Fibroblast of skin of back (primary cell): ENCODE data around the gene BRME1.
"Not testable (repeated sequence)": the region's sequence is repeated elsewhere in the genome, so short reads cannot be mapped to it uniquely, and the experiment has no call there.

Experiments used
- DNase-seq: peaks from one replicate; pipeline ENCODE4 v3.0.0-alpha.2; 2013

BRME1 gene

GRCh38 chr19:13926010-13926409, 20.1 kb upstream of the BRME1 start:
- DNase-seq: no peak

DNA sequence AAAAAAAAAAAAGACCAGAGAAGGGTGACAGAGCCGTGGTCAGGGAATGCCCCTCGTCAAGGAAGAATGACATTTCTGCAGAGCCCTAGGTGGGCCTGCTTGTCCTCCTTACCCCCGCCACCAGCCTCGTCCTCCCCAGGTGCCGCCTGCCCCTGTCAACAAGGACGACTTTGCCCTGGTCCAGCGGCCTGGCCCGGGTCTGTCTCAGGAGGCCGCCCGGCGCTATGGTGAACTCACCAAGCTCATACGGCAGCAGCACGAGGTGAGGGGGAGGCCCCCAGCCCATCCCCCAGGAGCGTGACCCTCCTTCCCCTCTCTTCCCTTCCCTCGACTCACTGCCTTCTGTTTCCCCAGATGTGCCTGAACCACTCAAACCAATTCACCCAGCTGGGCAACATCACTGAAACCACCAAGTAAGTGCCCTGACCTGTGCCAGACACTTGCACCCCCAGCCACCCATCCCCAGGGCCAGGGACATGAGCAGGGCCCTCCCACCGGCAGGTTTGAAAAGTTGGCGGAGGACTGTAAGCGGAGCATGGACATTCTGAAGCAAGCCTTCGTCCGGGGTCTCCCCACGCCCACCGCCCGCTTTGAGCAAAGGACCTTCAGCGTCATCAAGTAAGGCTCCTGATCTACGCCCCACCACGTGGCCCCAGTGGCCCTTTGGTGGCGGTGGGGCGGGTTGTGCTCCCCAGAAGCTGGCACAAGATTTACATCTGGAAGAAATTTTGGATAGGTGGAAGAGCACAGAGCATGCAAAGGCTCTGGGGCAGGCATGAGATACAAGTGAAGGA, 17.5 kb upstream of the BRME1 start:
- no peak for DNase-seq

DNA sequence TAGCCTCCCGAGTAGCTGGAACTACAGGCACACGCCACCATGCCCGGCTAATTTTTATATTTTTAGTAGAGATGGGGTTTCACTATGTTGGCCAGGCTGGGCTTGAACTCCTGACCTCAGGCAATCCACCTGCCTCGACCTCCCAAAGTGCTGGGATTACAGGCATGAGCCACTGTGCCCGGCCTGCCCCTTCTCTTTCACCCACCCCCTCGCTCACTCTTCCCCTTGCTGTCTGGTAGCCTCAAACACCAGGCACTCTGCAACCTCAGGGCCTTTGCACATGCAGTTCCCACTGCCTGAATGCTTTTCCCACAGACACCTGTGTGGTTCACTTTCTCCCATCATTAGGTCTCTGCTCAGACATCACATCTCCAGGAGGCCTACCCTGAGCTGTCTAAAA, 16.2 kb upstream of the BRME1 start:
- DNase-seq: not testable (repeated sequence)

GRCh38 chr19:13920940-13921747, 15.2 kb upstream of the BRME1 start:
- peak; percentile 72 for DNase-seq

GRCh38 chr19:13920524-13920923, 14.6 kb upstream of the BRME1 start:
- DNase-seq: no peak

GRCh38 chr19:13918726-13919411, 13.0 kb upstream of the BRME1 start:
- no peak for DNase-seq

DNA sequence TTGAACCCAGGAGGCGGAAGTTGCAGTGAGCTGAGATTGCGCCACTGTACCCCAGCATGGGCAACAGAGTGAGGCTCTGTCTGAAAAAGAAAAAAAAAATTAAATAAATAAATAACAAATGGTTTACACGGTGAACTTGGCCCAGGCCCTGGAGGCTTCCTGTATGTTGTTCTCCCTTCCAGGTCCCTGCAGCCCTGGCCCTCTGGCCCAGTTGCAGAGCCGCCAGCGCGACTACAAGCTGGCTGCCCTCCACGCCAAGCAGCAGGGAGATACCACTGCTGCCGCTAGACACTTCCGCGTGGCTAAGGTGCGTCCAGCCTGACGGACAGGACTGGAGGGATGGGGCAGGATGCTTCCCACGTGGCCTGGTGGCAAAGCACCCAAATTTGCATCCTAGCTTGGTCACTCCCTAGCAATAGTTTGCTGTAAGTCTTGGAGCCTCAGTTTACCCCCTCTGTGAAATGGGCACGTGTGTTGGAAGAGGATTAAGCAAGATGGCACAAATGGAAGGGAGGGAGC, 12.0 kb upstream of the BRME1 start:
- DNase-seq: no peak

- no peak for DNase-seq
These were observed 8.9 kb upstream of the BRME1 start for GRCh38 chr19:13914777-13915176.

DNA sequence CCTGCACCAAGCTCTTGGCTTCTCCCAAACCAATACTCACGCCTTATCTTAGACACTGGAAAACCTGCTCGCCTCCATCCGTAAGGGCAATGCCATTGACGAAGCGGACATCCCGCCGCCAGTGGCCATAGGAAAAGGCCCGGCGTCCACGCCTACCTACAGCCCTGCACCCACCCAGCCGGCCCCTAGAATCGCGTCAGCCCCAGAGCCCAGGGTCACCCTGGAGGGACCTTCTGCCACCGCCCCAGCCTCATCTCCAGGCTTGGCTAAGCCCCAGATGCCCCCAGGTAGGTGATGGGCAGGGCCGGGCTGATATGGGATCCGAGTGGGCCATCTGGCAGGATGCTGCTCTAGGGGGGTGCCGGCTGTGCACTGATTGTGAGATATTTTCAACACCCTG, 7.4 kb upstream of the BRME1 start:
- DNase-seq: no peak

GRCh38 chr19:13909430-13909829, 3.5 kb upstream of the BRME1 start:
- no peak for DNase-seq

DNA sequence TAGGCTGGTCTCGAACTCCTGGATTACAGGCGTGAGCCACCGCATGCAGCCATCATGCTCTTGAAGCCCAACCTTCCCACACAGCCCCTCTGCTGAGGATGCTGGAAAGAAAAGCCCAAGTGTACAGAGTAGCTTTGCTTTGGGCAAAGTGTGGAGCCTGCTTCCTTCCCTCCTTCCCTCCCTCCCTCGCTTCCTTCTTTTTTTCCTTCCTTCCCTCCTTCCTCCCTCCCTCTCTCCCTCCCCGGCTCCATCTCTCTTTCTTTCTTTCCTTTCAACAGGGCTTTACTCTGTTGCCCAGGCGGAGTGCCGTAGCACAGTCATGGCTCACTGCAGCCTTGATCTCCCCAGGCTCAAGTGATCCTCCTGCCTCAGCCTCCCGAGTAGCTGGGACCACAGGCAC, 2.8 kb upstream of the BRME1 start:
- no peak for DNase-seq

DNA sequence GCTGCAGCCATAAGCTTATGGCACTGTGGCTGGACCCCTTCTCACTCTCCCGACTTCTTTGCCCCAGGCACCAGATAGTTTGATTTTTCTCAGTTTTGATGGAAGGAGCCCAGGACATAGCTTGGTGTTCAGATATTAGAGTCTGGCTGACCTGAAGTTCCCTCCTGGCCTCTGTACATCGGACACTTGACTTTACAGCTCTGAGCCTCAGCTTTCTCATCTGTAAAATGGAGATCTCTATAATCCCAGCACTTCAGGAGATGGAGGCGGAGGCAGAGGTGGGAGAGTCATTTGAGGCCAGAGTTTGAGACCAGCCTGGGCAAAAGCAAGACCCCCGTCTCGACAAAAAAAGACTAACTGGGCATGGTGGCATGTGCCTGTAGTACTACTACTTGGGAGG, 993 bp upstream of the BRME1 start:
- no peak for DNase-seq

- DNase-seq: no peak
These were observed 596 bp upstream of the BRME1 start for GRCh38 chr19:13906521-13906904.

- peak; percentile 9 for DNase-seq
These were observed 2.8 kb downstream of the BRME1 start for GRCh38 chr19:13902993-13903555.

DNA sequence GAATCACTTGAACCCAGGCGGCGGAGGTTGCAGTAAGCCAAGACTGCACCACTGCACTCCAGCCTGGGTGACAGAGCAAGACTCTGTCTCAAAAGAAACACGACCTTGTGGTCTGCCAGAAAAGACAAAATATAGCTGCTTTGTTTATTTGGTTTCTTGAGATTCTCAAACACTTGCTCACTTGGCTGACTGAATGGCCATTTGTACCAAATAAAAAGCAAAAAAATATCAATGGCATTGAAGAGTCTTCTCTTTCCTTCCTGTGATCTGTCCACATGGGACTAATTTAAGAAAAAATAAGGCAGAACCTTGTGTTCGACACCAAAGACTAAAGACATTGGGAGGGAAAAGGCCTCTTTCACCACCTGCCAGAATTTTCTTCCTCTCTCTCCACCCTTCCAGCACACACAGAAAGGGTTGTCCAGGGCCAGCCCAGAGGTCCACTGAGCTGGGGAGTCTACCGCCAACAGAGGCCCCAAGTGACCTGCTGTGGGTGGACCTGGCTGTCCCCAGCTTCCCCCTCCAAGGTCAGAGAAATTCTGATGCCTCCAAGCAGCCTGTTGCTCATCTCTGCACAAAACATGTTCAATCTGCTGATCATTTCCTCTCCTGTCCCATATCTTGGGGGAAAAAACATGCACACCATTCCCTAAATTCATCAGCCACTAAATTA, 5.9 kb downstream of the BRME1 start:
- DNase-seq: peak; percentile 19

GRCh38 chr19:13899393-13899792, 6.5 kb downstream of the BRME1 start:
- DNase-seq: no peak

GRCh38 chr19:13896227-13896626, 9.7 kb downstream of the BRME1 start:
- DNase-seq: no peak

- no peak for DNase-seq
These were observed 11.4 kb downstream of the BRME1 start for GRCh38 chr19:13894552-13894951.

GRCh38 chr19:13892870-13893269, 13.0 kb downstream of the BRME1 start:
- no peak for DNase-seq

GRCh38 chr19:13890136-13890535, 15.8 kb downstream of the BRME1 start:
- no peak for DNase-seq

DNA sequence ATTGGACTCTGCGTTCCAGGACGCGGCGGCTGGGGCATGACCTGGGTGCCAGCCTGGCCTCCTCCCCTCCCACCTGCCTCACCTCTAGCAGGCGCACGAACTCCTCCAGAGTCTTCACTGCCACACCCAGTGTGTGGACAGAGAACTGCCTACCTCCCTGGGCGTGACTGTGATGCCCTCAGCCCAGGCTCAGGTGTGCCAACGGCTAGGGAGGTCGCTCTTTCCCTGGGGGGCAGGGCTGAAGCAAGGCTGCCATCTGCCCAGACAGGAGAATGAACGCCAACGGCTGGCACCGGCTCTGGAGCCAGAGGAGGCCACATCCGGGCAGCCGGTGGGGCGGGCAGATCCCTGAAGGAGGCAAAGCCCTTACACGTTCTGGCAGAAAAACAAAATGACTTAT, 17.6 kb downstream of the BRME1 start:
- no peak for DNase-seq

DNA sequence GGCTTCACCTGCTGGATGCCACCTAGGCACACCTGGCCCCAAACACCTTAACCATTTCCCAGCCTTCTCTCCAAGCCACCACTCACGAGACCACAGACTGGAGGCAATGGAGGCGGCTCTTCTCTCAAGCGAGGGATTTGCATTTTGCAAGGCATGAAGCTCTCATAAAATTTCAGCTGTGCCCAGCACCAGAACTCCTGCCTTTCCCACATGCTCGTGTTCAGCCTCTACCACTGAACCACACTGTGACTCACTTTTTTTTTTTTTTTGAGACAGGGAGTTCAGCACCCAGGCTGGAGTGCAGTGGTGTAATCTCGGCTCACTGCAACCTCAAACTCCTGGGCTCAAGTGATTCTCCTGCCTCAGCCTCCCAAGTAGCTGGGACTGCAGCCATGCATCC, 18.4 kb downstream of the BRME1 start:
- peak; percentile 42 for DNase-seq
